ENCODE measurements around the gene MYT1. TPM values are rescaled to one million over a fixed set of nuclear protein-coding genes. Genes with fewer than 3 reads are reported as not detected.

The MYT1 gene
- total RNA-seq, 1 experiment from 2014 or later = 2.0 TPM

GRCh38 chr20:64159286-64159680 lies 5.0 kb upstream of the MYT1 start:
- H3K9me3 Mint-ChIP-seq = no peaks in the 10 kb centered on the region
- H3K36me3 Mint-ChIP-seq = no peaks in the 10 kb centered on the region
- peaks cover 37% of the 10 kb centered on the region for H3K27me3 Mint-ChIP-seq (ENCODE audit: low read depth)
- ATAC-seq = no peak
- H3K4me1 Mint-ChIP-seq = peaks cover 54% of the 10 kb centered on the region
- no peak for DNase-seq (ENCODE audit: low spot score)
- CTCF ChIA-PET = no interaction called here
- H3K4me3 Mint-ChIP-seq = no peak overlapping the region
- no peak for TF ChIP-seq JAZF1 (CRISPR knock-in tag; IDR thresholded peaks at IDR 0.05)
- no peak for TF ChIP-seq ZNF425 (CRISPR knock-in tag; conservative IDR thresholded peaks at IDR 0.05)
- no peak for TF ChIP-seq TEAD1 (CRISPR knock-in tag; IDR thresholded peaks at IDR 0.05)
- no peak for TF ChIP-seq ELF4 (CRISPR knock-in tag; IDR thresholded peaks at IDR 0.05; ENCODE audit: low read depth)
- no peak for TF ChIP-seq FOXP4 (CRISPR knock-in tag; IDR thresholded peaks at IDR 0.05)
- no peak for TF ChIP-seq TCF7 (CRISPR knock-in tag; IDR thresholded peaks at IDR 0.05; ENCODE audit: low read depth)
- no peak for TF ChIP-seq ZBTB43 (CRISPR knock-in tag; IDR thresholded peaks at IDR 0.05)
- no peak for TF ChIP-seq ERG (CRISPR knock-in tag; IDR thresholded peaks at IDR 0.05)
- no peak for TF ChIP-seq MYBL2 (CRISPR knock-in tag; IDR thresholded peaks at IDR 0.05)
- TF ChIP-seq ATF6 (CRISPR knock-in tag; IDR thresholded peaks at IDR 0.05) = no peak
- TF ChIP-seq RORB (CRISPR knock-in tag; IDR thresholded peaks at IDR 0.05) = no peak
- TF ChIP-seq CREB1 (CRISPR knock-in tag; IDR thresholded peaks at IDR 0.05) = no peak
- no peak for TF ChIP-seq ESRRA (CRISPR knock-in tag; IDR thresholded peaks at IDR 0.05; ENCODE audit: borderline replicate concordance)
- TF ChIP-seq NFATC4 (CRISPR knock-in tag; IDR thresholded peaks at IDR 0.05) = no peak
- TF ChIP-seq STAT6 (CRISPR knock-in tag; conservative IDR thresholded peaks at IDR 0.05; ENCODE audit: low read depth) = no peak
- no peak for TF ChIP-seq HMGXB4 (CRISPR knock-in tag; IDR thresholded peaks at IDR 0.05)
- POLR2A ChIA-PET = no interaction called here
- H3K27ac Mint-ChIP-seq = no peak overlapping the region
